ENCODE data around the gene SDK1. TPM values are rescaled to one million over a fixed set of nuclear protein-coding genes. Genes with fewer than 3 reads are reported as not detected.

SDK1 gene
- total and polyA plus RNA-seq, 2 of the 8 experiments (the other 6 are each of a cell fraction or from before 2014, with no cell fraction given): 3.3 to 7.2 TPM

DNA sequence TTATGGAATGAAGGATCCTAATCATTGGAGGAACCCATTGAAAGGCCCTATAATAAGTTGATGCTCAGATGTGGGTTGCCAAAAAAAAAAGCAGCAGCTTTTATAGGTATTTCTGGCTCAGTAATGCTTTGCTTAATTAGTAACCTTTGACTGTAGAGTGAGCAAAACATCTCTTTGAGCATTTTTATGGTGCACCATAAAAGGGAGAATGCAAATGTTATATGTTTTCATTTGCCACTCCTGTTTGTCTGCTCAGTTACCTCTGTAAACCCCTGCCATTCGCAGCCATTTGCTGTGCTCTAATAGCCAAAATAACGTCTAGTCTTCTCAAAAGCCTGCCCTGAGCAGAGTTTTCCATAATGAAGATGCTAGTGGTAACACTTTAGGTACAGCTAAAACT, 792.0 kb downstream of the SDK1 start (continued):
- TF ChIP-seq, protein P1, sequence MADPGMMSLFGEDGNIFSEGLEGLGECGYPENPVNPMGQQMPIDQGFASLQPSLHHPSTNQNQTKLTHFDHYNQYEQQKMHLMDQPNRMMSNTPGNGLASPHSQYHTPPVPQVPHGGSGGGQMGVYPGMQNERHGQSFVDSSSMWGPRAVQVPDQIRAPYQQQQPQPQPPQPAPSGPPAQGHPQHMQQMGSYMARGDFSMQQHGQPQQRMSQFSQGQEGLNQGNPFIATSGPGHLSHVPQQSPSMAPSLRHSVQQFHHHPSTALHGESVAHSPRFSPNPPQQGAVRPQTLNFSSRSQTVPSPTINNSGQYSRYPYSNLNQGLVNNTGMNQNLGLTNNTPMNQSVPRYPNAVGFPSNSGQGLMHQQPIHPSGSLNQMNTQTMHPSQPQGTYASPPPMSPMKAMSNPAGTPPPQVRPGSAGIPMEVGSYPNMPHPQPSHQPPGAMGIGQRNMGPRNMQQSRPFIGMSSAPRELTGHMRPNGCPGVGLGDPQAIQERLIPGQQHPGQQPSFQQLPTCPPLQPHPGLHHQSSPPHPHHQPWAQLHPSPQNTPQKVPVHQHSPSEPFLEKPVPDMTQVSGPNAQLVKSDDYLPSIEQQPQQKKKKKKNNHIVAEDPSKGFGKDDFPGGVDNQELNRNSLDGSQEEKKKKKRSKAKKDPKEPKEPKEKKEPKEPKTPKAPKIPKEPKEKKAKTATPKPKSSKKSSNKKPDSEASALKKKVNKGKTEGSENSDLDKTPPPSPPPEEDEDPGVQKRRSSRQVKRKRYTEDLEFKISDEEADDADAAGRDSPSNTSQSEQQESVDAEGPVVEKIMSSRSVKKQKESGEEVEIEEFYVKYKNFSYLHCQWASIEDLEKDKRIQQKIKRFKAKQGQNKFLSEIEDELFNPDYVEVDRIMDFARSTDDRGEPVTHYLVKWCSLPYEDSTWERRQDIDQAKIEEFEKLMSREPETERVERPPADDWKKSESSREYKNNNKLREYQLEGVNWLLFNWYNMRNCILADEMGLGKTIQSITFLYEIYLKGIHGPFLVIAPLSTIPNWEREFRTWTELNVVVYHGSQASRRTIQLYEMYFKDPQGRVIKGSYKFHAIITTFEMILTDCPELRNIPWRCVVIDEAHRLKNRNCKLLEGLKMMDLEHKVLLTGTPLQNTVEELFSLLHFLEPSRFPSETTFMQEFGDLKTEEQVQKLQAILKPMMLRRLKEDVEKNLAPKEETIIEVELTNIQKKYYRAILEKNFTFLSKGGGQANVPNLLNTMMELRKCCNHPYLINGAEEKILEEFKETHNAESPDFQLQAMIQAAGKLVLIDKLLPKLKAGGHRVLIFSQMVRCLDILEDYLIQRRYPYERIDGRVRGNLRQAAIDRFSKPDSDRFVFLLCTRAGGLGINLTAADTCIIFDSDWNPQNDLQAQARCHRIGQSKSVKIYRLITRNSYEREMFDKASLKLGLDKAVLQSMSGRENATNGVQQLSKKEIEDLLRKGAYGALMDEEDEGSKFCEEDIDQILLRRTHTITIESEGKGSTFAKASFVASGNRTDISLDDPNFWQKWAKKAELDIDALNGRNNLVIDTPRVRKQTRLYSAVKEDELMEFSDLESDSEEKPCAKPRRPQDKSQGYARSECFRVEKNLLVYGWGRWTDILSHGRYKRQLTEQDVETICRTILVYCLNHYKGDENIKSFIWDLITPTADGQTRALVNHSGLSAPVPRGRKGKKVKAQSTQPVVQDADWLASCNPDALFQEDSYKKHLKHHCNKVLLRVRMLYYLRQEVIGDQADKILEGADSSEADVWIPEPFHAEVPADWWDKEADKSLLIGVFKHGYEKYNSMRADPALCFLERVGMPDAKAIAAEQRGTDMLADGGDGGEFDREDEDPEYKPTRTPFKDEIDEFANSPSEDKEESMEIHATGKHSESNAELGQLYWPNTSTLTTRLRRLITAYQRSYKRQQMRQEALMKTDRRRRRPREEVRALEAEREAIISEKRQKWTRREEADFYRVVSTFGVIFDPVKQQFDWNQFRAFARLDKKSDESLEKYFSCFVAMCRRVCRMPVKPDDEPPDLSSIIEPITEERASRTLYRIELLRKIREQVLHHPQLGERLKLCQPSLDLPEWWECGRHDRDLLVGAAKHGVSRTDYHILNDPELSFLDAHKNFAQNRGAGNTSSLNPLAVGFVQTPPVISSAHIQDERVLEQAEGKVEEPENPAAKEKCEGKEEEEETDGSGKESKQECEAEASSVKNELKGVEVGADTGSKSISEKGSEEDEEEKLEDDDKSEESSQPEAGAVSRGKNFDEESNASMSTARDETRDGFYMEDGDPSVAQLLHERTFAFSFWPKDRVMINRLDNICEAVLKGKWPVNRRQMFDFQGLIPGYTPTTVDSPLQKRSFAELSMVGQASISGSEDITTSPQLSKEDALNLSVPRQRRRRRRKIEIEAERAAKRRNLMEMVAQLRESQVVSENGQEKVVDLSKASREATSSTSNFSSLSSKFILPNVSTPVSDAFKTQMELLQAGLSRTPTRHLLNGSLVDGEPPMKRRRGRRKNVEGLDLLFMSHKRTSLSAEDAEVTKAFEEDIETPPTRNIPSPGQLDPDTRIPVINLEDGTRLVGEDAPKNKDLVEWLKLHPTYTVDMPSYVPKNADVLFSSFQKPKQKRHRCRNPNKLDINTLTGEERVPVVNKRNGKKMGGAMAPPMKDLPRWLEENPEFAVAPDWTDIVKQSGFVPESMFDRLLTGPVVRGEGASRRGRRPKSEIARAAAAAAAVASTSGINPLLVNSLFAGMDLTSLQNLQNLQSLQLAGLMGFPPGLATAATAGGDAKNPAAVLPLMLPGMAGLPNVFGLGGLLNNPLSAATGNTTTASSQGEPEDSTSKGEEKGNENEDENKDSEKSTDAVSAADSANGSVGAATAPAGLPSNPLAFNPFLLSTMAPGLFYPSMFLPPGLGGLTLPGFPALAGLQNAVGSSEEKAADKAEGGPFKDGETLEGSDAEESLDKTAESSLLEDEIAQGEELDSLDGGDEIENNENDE (IDR thresholded peaks at IDR 0.05; ENCODE audit: insufficient replicate concordance, low read length): no peak
- TF ChIP-seq, protein P2, sequence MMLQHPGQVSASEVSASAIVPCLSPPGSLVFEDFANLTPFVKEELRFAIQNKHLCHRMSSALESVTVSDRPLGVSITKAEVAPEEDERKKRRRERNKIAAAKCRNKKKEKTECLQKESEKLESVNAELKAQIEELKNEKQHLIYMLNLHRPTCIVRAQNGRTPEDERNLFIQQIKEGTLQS (IDR thresholded peaks at IDR 0.05; ENCODE audit: insufficient read depth, low read depth, low read length): no peak
